Lower leg skin (tissue), 4 donors: Measurements from ENCODE around the gene STEAP2. TPM values are rescaled to one million over a fixed set of nuclear protein-coding genes. Genes with fewer than 3 reads are reported as not detected.

Experiments
- DNase-seq, 2 donors: peaks; one replicate each; pipeline ENCODE4 v3.0.0-alpha.2; 2019; ENCODE audit warnings: low spot score in 2 of 2
- H3K4me3 ChIP-seq: fragments of 200-600 bp; sonication (generic); 2 replicates; pipeline ENCODE4 v1.5.1; 2017; ENCODE audit warnings: mild to moderate bottlenecking, low read depth; ENCODE audit not compliant: poor library complexity, severe bottlenecking
- POLR2A ChIP-seq, 2 donors: fragments of 450-650 bp; IDR thresholded peaks; one replicate each; pipeline ENCODE4 v1.6.1; 2016 to 2017; ENCODE audit warnings: antibody characterized with exemption in 2 of 2, mild to moderate bottlenecking in 1 of 2, moderate library complexity in 1 of 2
- WGBS, 2 donors: methylation state at CpG; one replicate each; pipeline ENCODE4 v1.1.5; 2018; 5-methylcytosine and 5-hydroxymethylcytosine counted together
- intact Hi-C: fragments of 100-400 bp; cut with DNase I; formaldehyde crosslinking; loops from one replicate; pipeline ENCODE4 v1.15.0; 2023; ENCODE audit warnings: low total_unique reads
- total RNA-seq, 4 donors: library from RNA; depleted of rRNA; stranded (reverse); fragments of >200 nt; gene quantifications; one replicate each; pipeline ENCODE4 v1.1.0, GENCODE V29; 2016
- TF ChIP-seq, protein P1 (sequence below), 3 donors: fragments of 450-650 bp; IDR thresholded peaks; one replicate each; pipeline ENCODE4 v1.5.1; 2016; ENCODE audit warnings: antibody characterized with exemption in 3 of 3, mild to moderate bottlenecking in 3 of 3, moderate library complexity in 2 of 3

Gene STEAP2
- total RNA-seq, 4 donors from 2014 or later = 2.7 to 7.9 (median 5.3) TPM

DNA sequence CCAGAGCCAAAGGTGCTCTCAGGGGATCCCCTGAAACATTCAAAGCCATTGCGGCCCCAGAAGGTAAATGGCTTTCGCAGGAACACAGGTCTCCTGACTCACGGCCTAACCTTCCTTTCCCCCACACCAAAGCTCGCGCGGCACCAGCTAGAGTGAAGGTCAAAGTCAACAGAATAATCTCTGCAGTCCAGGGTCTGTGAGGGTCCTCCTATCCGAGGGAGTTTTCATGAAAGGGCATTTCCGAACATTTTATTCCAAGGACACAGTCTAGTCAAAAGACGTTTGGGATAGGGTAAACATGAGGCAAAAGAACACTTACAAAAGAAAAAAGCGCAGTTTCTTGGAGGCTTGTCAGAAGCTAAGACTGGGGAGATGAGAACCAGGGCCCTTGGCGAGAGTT lies 559 bp upstream of the STEAP2 start:
- peak overlapping the region; percentile 59 for H3K4me3 ChIP-seq
- intact Hi-C loops = no loop called here
- TF ChIP-seq, protein P1, sequence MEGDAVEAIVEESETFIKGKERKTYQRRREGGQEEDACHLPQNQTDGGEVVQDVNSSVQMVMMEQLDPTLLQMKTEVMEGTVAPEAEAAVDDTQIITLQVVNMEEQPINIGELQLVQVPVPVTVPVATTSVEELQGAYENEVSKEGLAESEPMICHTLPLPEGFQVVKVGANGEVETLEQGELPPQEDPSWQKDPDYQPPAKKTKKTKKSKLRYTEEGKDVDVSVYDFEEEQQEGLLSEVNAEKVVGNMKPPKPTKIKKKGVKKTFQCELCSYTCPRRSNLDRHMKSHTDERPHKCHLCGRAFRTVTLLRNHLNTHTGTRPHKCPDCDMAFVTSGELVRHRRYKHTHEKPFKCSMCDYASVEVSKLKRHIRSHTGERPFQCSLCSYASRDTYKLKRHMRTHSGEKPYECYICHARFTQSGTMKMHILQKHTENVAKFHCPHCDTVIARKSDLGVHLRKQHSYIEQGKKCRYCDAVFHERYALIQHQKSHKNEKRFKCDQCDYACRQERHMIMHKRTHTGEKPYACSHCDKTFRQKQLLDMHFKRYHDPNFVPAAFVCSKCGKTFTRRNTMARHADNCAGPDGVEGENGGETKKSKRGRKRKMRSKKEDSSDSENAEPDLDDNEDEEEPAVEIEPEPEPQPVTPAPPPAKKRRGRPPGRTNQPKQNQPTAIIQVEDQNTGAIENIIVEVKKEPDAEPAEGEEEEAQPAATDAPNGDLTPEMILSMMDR (IDR thresholded peaks at IDR 0.05) = no peak
- no peak for TF ChIP-seq POLR2A (IDR thresholded peaks at IDR 0.05)
- no peak for DNase-seq
- 27 to 40% methylated on average over 11 of the region's 11 CpGs for WGBS, 2 donors

DNA sequence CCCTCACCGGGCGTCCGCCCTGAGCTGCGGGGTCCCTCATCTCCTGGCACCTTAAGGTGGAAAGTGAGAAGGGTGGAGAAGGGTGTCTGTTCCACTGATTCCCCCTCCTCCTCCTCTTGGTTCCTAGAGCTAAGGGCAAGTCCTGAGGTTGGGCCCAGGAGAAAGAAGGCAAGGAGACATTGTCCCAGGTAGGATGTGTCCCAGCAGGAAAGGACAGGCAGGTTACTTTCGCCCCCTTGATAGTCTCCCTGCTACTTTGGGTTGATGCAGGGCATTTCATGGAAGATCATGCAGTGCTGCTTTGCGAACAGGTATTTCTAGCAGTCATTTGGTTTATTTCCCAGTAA lies 582 bp downstream of the STEAP2 start:
- intact Hi-C loops = no loop called here
- WGBS, 2 donors = 13% methylated on average over 6 of the region's 6 CpGs
- TF ChIP-seq, protein P1 (IDR thresholded peaks at IDR 0.05) = no peak
- no peak for TF ChIP-seq POLR2A (IDR thresholded peaks at IDR 0.05)

DNA sequence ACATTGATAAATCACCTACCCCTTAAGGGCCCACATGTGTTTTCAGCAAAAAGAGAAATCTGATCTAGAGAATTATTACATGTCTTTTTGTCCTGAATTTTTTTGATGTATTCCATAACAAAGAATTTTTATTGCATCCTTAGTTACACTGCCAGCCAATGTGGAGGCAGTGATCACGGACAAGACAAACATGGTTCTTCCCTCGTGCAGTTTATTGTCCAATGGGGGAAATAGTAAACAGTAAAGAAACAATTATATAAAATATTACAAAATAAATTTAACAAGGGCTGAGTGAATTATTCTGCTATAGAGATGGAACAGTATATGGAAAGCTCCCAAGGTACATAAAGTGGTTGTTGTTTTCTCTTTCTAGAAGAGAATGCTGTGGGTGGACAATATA lies 2.0 kb downstream of the STEAP2 start:
- no peak for DNase-seq
- intact Hi-C loops = no loop called here
- TF ChIP-seq, protein P1 (IDR thresholded peaks at IDR 0.05) = no peak
- no peak for TF ChIP-seq POLR2A (IDR thresholded peaks at IDR 0.05)
- WGBS, 2 donors = 70 to 74% methylated on average over 2 of the region's 2 CpGs
- no peak overlapping the region for H3K4me3 ChIP-seq

More for the DNA sequence above, 582 bp downstream of the STEAP2 start:
- no peak for DNase-seq
- H3K4me3 ChIP-seq = peak overlapping the region; percentile 59

DNA sequence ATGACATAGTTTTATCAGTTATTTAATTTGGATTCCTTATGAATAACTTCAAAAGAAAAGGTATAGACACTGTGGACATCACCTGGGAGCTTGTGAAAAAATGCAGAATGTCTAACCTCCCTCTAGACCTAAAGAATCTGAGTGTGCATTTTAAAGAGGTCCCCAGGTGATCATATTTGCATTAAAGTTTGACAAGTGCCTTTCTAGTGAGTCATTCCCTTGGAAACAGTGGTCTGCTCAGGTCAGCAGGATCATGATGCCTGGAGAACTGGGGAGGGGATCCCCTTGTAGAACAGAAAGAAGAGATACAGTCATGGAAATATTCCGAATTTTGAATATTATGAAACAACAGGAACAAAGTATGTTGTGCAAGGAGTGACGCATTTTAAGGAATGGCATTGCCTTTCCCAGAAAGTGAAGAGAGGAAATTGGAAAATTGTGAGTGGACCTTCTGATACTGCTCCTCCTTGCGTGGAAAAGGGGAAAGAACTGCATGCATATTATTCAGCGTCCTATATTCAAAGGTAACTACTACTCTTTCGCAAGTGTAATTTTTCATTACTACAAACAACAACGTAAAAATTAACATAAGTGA lies 4.6 kb downstream of the STEAP2 start:
- 69 to 87% methylated on average over 6 of the region's 6 CpGs for WGBS, 2 donors
- intact Hi-C loops = no loop called here
- TF ChIP-seq, protein P1 (IDR thresholded peaks at IDR 0.05) = no peak
- no peak for TF ChIP-seq POLR2A (IDR thresholded peaks at IDR 0.05)
- H3K4me3 ChIP-seq = no peak overlapping the region
- DNase-seq = no peak

DNA sequence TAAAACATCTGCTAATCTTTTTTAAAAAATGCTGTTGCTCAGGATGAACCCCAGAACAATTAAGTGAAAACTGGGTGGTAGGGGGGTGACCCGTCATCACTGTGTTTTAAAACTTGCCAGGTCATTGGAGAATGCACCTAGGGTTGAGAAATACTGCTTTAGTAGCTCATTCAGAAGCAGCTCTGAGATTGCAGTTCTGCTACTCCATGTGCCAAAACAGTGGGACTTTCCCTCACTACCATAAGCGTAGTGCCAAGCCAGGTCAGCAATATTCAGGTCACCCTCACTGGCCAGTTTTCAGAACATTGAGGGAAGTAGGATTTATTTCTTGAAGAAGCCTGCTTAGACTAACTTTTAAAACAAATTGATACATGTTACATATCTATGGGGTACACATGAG lies 5.2 kb downstream of the STEAP2 start:
- no peak overlapping the region for H3K4me3 ChIP-seq
- no peak for DNase-seq
- TF ChIP-seq, protein P1 (IDR thresholded peaks at IDR 0.05) = no peak
- TF ChIP-seq POLR2A (IDR thresholded peaks at IDR 0.05) = no peak
- intact Hi-C loops = no loop called here
- WGBS, 2 donors = 51 to 65% methylated on average over 2 of the region's 2 CpGs

DNA sequence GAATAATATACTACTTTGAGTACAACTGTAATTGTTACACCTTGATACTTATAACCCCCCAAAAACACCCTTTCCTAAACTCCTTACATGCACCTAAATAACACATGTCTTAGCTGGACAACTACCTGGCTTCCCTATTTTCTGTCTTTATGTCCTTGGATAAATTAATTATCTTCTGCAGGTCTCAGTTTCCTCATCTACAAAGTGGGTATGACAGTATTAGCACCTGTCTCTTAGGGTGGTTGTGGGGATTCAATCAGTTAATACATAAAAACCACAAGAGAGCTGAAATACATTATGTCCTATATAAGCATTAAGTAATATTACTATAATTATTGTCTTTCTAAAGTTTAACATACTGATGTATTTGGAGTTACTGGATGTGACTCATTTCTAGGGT lies 10.8 kb downstream of the STEAP2 start:
- DNase-seq = no peak
- intact Hi-C loops = no loop called here
- H3K4me3 ChIP-seq = no peak overlapping the region
- TF ChIP-seq, protein P1 (IDR thresholded peaks at IDR 0.05) = no peak
- no peak for TF ChIP-seq POLR2A (IDR thresholded peaks at IDR 0.05)
